HG02981 (cell line): Measurements from ENCODE around the gene B3GLCT.

Source experiments
- ATAC-seq: cut with Tn5 transposase; IDR thresholded peaks from one replicate; pipeline ENCODE4 v1.9.1; 2021; ENCODE audit warnings: mild to moderate bottlenecking, moderate library complexity; ENCODE audit not compliant: unreplicated experiment

B3GLCT gene

GRCh38 chr13:31221057-31221456 is 21.3 kb downstream of the B3GLCT start:
- no peak for ATAC-seq

GRCh38 chr13:31223215-31223614 is 23.4 kb downstream of the B3GLCT start:
- ATAC-seq = no peak

- no peak for ATAC-seq
Measured at GRCh38 chr13:31223640-31224039, 23.9 kb downstream of the B3GLCT start.

- no peak for ATAC-seq
Measured at GRCh38 chr13:31224174-31224669, 24.4 kb downstream of the B3GLCT start.

GRCh38 chr13:31224963-31225559 is 25.3 kb downstream of the B3GLCT start:
- no peak for ATAC-seq

GRCh38 chr13:31225998-31226675 is 26.4 kb downstream of the B3GLCT start:
- no peak for ATAC-seq

GRCh38 chr13:31227063-31227462 is 27.3 kb downstream of the B3GLCT start:
- no peak for ATAC-seq

GRCh38 chr13:31227870-31228269 is 28.1 kb downstream of the B3GLCT start:
- ATAC-seq = no peak

- no peak for ATAC-seq
Measured at GRCh38 chr13:31234729-31235128, 35.0 kb downstream of the B3GLCT start.

- ATAC-seq = no peak
Measured at GRCh38 chr13:31236211-31236786, 36.5 kb downstream of the B3GLCT start.

GRCh38 chr13:31240921-31241320 is 41.1 kb downstream of the B3GLCT start:
- ATAC-seq = no peak

GRCh38 chr13:31242367-31242766 is 42.6 kb downstream of the B3GLCT start:
- no peak for ATAC-seq

- no peak for ATAC-seq
Measured at GRCh38 chr13:31242916-31243315, 43.1 kb downstream of the B3GLCT start.

GRCh38 chr13:31245598-31246373 is 46.0 kb downstream of the B3GLCT start:
- no peak for ATAC-seq

GRCh38 chr13:31246918-31247317 is 47.1 kb downstream of the B3GLCT start:
- no peak for ATAC-seq

GRCh38 chr13:31248361-31248760 is 48.6 kb downstream of the B3GLCT start:
- no peak for ATAC-seq

GRCh38 chr13:31248965-31249539 is 49.3 kb downstream of the B3GLCT start:
- ATAC-seq = no peak

- ATAC-seq = no peak
Measured at GRCh38 chr13:31250435-31250834, 50.7 kb downstream of the B3GLCT start.

GRCh38 chr13:31261241-31261640 is 61.5 kb downstream of the B3GLCT start:
- ATAC-seq = no peak

- no peak for ATAC-seq
Measured at GRCh38 chr13:31263346-31263745, 63.6 kb downstream of the B3GLCT start.

GRCh38 chr13:31264151-31264550 is 64.4 kb downstream of the B3GLCT start:
- no peak for ATAC-seq
